Activated CD4-positive, alpha-beta T cell treated with anti-CD3 and anti-CD28 coated beads for 36 hours (primary cell): ENCODE results near the gene KREMEN1. TPM values are rescaled to one million over a fixed set of nuclear protein-coding genes. Genes with fewer than 3 reads are reported as not detected.

Experiments
- ATAC-seq: fragments of 200-7000 bp; cut with Tn5 transposase; one replicate; pipeline ENCODE4 v1.10.0; 2021; ENCODE audit warnings: mild to moderate bottlenecking, moderate library complexity
- CTCF ChIA-PET: fragments of 350-600 bp; sonication (Branson Sonifier 250); formaldehyde crosslinking; loops from one replicate; lab custom pipeline; 2021; ENCODE audit warnings: antibody characterized with exemption; lab: Charles Lee
- POLR2A ChIA-PET: fragments of 350-600 bp; sonication (Branson Sonifier 250); formaldehyde crosslinking; loops from one replicate; lab custom pipeline; 2021; ENCODE audit warnings: antibody characterized with exemption, inconsistent platforms; lab: Charles Lee
- DNase-seq: peaks from one replicate; pipeline ENCODE4 v3.0.0-alpha.2; 2020
- H3K27ac Mint-ChIP-seq: one replicate; pipeline ENCODE4 v1.8.0; 2021; ENCODE audit warnings: mixed read lengths
- H3K27me3 Mint-ChIP-seq: one replicate; pipeline ENCODE4 v1.8.0; 2021; ENCODE audit warnings: mixed read lengths
- H3K36me3 Mint-ChIP-seq: one replicate; pipeline ENCODE4 v1.8.0; 2021; ENCODE audit warnings: low read depth, mixed read lengths
- H3K4me1 Mint-ChIP-seq: one replicate; pipeline ENCODE4 v1.8.0; 2021; ENCODE audit warnings: mixed read lengths
- H3K4me3 Mint-ChIP-seq: one replicate; pipeline ENCODE4 v1.8.0; 2021; ENCODE audit warnings: mild to moderate bottlenecking, moderate library complexity, mixed read lengths
- H3K9me3 Mint-ChIP-seq: one replicate; pipeline ENCODE4 v1.8.0; 2021; ENCODE audit warnings: low read depth, mixed read lengths
- intact Hi-C, 2 experiments: fragments of 100-400 bp; cut with DNase I in 1 of 2; cut with micrococcal nuclease in 1 of 2; formaldehyde crosslinking; loops; one replicate each; pipeline versions ENCODE4 v1.14.2 to v1.15.1; 2022 to 2024; cut with DNase I, micrococcal nuclease
- total RNA-seq, 2 experiments: library from RNA; stranded (reverse); gene quantifications; one replicate each; pipeline ENCODE4 v1.2.3, GENCODE V29; 2021

KREMEN1 gene
- total RNA-seq, 2 experiments from 2014 or later = 0.11 to 0.30 TPM

GRCh38 chr22:29200901-29201300 lies 128.1 kb downstream of the KREMEN1 start:
- Mint-ChIP-seq H3K27me3 (peaks cover 23% of the 10 kb centered on the region), H3K4me1 (peaks cover 14% of the 10 kb centered on the region), H3K36me3 (no peaks in the 10 kb centered on the region), H3K4me3 (no peak overlapping the region), H3K27ac (no peak overlapping the region), H3K9me3 (no peaks in the 10 kb centered on the region)
- intact Hi-C loops = loop anchor here in 1 of 2 experiments (5.0 kb wide), 1 partner anchor 41 kb away; no protein-coding TSS in a partner anchor
- ChIA-PET POLR2A (no interaction called here), CTCF (interaction anchor here (1.1 kb wide), 1 partner anchor 45 kb away, joined by 3 read pairs; no protein-coding TSS in a partner anchor)
- DNase-seq (no peak), ATAC-seq (no peak)

GRCh38 chr22:29201782-29202181 lies 128.9 kb downstream of the KREMEN1 start:
- Mint-ChIP-seq H3K27me3 (peaks cover 29% of the 10 kb centered on the region), H3K36me3 (no peaks in the 10 kb centered on the region), H3K9me3 (no peaks in the 10 kb centered on the region), H3K4me1 (peaks cover 16% of the 10 kb centered on the region), H3K4me3 (no peak overlapping the region), H3K27ac (no peak overlapping the region)
- ChIA-PET POLR2A (no interaction called here), CTCF (interaction anchor here (1.0 to 1.1 kb wide), 2 partner anchors 28 to 44 kb away, joined by 3 read pairs; no protein-coding TSS in a partner anchor)
- intact Hi-C loops = loop anchor here in 1 of 2 experiments (5.0 kb wide), 1 partner anchor 41 kb away; no protein-coding TSS in a partner anchor
- no peak for DNase-seq
- ATAC-seq = no peak

GRCh38 chr22:29202212-29203192 lies 129.7 kb downstream of the KREMEN1 start:
- ChIA-PET CTCF (interaction anchor here (0.6 to 3.0 kb wide), 7 partner anchors 24 to 249 kb away, joined by 3 to 19 read pairs (median 3); no protein-coding TSS in a partner anchor), POLR2A (interaction anchor here (0.9 kb wide), 1 partner anchor 69 kb away, joined by 3 read pairs; no protein-coding TSS in a partner anchor)
- intact Hi-C loops = loop anchor here (1.0 to 5.0 kb wide), 3 partner anchors 35 to 293 kb away; no protein-coding TSS in a partner anchor
- peak; percentile 74 for ATAC-seq
- peak; percentile 80 for DNase-seq
- H3K4me1 Mint-ChIP-seq = peaks cover 16% of the 10 kb centered on the region
- no peaks in the 10 kb centered on the region for H3K36me3 Mint-ChIP-seq
- H3K27ac Mint-ChIP-seq = peak overlapping the region; percentile 19
- H3K4me3 Mint-ChIP-seq = no peak overlapping the region
- H3K27me3 Mint-ChIP-seq = peaks cover 34% of the 10 kb centered on the region
- H3K9me3 Mint-ChIP-seq = no peaks in the 10 kb centered on the region

- no peak for DNase-seq
- H3K4me1 Mint-ChIP-seq = peaks cover 16% of the 10 kb centered on the region
- H3K9me3 Mint-ChIP-seq = no peaks in the 10 kb centered on the region
- ATAC-seq = no peak
- peaks cover 37% of the 10 kb centered on the region for H3K27me3 Mint-ChIP-seq
- no peak overlapping the region for H3K27ac Mint-ChIP-seq
- no peaks in the 10 kb centered on the region for H3K36me3 Mint-ChIP-seq
- no peak overlapping the region for H3K4me3 Mint-ChIP-seq
- intact Hi-C loops = loop anchor here (1.0 to 5.0 kb wide), 3 partner anchors 36 to 294 kb away; no protein-coding TSS in a partner anchor
- ChIA-PET CTCF (interaction anchor here (0.6 to 3.0 kb wide), 4 partner anchors 9 to 251 kb away, joined by 3 to 19 read pairs (median 4); no protein-coding TSS in a partner anchor), POLR2A (interaction anchor here (0.6 to 0.9 kb wide), 2 partner anchors 68 to 90 kb away, joined by 3 to 8 read pairs; no protein-coding TSS in a partner anchor)
Measured at GRCh38 chr22:29203488-29204454, 130.9 kb downstream of the KREMEN1 start.

GRCh38 chr22:29204455-29205183 lies 131.8 kb downstream of the KREMEN1 start:
- H3K27ac Mint-ChIP-seq = no peak overlapping the region
- ChIA-PET CTCF (interaction anchor here (0.6 to 3.0 kb wide), 4 partner anchors 8 to 49 kb away, joined by 3 to 19 read pairs (median 4); no protein-coding TSS in a partner anchor), POLR2A (interaction anchor here (0.6 kb wide), 1 partner anchor 90 kb away, joined by 8 read pairs; no protein-coding TSS in a partner anchor)
- ATAC-seq (no peak), DNase-seq (no peak)
- peaks cover 16% of the 10 kb centered on the region for H3K4me1 Mint-ChIP-seq
- H3K9me3 Mint-ChIP-seq = no peaks in the 10 kb centered on the region
- H3K27me3 Mint-ChIP-seq = peaks cover 34% of the 10 kb centered on the region
- intact Hi-C loops = loop anchor here in 1 of 2 experiments (5.0 kb wide), 1 partner anchor 38 kb away; no protein-coding TSS in a partner anchor
- H3K4me3 Mint-ChIP-seq = no peak overlapping the region
- H3K36me3 Mint-ChIP-seq = no peaks in the 10 kb centered on the region

- DNase-seq = no peak
- Mint-ChIP-seq H3K4me1 (peaks cover 16% of the 10 kb centered on the region), H3K27ac (no peak overlapping the region), H3K27me3 (peaks cover 30% of the 10 kb centered on the region), H3K36me3 (no peaks in the 10 kb centered on the region), H3K4me3 (peak overlapping the region; percentile 37), H3K9me3 (no peaks in the 10 kb centered on the region)
- intact Hi-C loops = no loop called here
- ChIA-PET CTCF (interaction anchor here (1.2 to 3.0 kb wide), 2 partner anchors 12 to 40 kb away, joined by 4 to 19 read pairs; no protein-coding TSS in a partner anchor), POLR2A (no interaction called here)
- ATAC-seq = no peak
Measured at GRCh38 chr22:29205252-29205593, 132.4 kb downstream of the KREMEN1 start.

GRCh38 chr22:29205594-29206371 lies 132.9 kb downstream of the KREMEN1 start, which contains the start of gene EMID1:
EMID1 (plus strand) TSS chr22:29205896; CDS start chr22:29206039, 143 bp downstream.
- ATAC-seq (peak; percentile 43), DNase-seq (peak; percentile 59)
- CTCF ChIA-PET = interaction anchor here (1.2 to 1.9 kb wide), 2 partner anchors 12 to 40 kb away, joined by 4 to 7 read pairs; no protein-coding TSS in a partner anchor
- POLR2A ChIA-PET = interaction anchor here (0.6 kb wide), 1 partner anchor 376 kb away, joined by 3 read pairs; no protein-coding TSS in a partner anchor
- Mint-ChIP-seq H3K4me1 (peaks cover 16% of the 10 kb centered on the region), H3K27ac (no peak within 1 kb of the TSS), H3K9me3 (no peaks in the 10 kb centered on the region), H3K4me3 (peak within 1 kb of the TSS; percentile 44), H3K27me3 (peaks cover 28% of the 10 kb centered on the region), H3K36me3 (no peaks in the 10 kb centered on the region)
- intact Hi-C loops = no loop called here

- no peak for DNase-seq
- intact Hi-C loops = no loop called here
- no peak overlapping the region for H3K27ac Mint-ChIP-seq
- peaks cover 16% of the 10 kb centered on the region for H3K4me1 Mint-ChIP-seq
- no peak for ATAC-seq
- no peaks in the 10 kb centered on the region for H3K9me3 Mint-ChIP-seq
- ChIA-PET POLR2A (no interaction called here), CTCF (interaction anchor here (1.9 kb wide), 1 partner anchor 39 kb away, joined by 7 read pairs; no protein-coding TSS in a partner anchor)
- H3K4me3 Mint-ChIP-seq = peak overlapping the region; percentile 44
- H3K27me3 Mint-ChIP-seq = peaks cover 25% of the 10 kb centered on the region
- H3K36me3 Mint-ChIP-seq = no peaks in the 10 kb centered on the region
Measured at GRCh38 chr22:29206372-29207242, 133.8 kb downstream of the KREMEN1 start.

GRCh38 chr22:29207243-29207550 lies 134.4 kb downstream of the KREMEN1 start:
- no peak overlapping the region for H3K4me3 Mint-ChIP-seq
- intact Hi-C loops = no loop called here
- H3K9me3 Mint-ChIP-seq = no peaks in the 10 kb centered on the region
- DNase-seq = no peak
- no peak overlapping the region for H3K27ac Mint-ChIP-seq
- H3K27me3 Mint-ChIP-seq = peaks cover 25% of the 10 kb centered on the region
- H3K4me1 Mint-ChIP-seq = peaks cover 14% of the 10 kb centered on the region
- ChIA-PET CTCF (interaction anchor here (1.9 kb wide), 1 partner anchor 38 kb away, joined by 7 read pairs; no protein-coding TSS in a partner anchor), POLR2A (no interaction called here)
- no peaks in the 10 kb centered on the region for H3K36me3 Mint-ChIP-seq
- no peak for ATAC-seq
